ENCODE data around the gene ASCL5.
A peak's percentile ranks its signal among the peaks of the same experiment; 100 is the strongest.

The ASCL5 gene

GRCh38 chr1:201136355-201137023 lies 9.5 kb upstream of the ASCL5 start:
- DNase-seq (ENCODE audit: low read depth in 2 of 2, low spot score in 1 of 2), result no peak

- DNase-seq (ENCODE audit: low read depth in 2 of 2, low spot score in 1 of 2), result no peak
Observed at GRCh38 chr1:201134405-201134804, 7.4 kb upstream of the ASCL5 start.

- no peak for DNase-seq (ENCODE audit: low read depth in 2 of 2, low spot score in 1 of 2)
Observed at GRCh38 chr1:201131398-201131797, 4.4 kb upstream of the ASCL5 start.

- no peak for DNase-seq (ENCODE audit: low read depth in 2 of 2, low spot score in 1 of 2)
Observed at GRCh38 chr1:201128962-201129361, 2.0 kb upstream of the ASCL5 start.

- DNase-seq (ENCODE audit: low read depth in 2 of 2, low spot score in 1 of 2), result no peak
Observed at GRCh38 chr1:201128476-201128875, 1.5 kb upstream of the ASCL5 start.

GRCh38 chr1:201127755-201128455 lies 921 bp upstream of the ASCL5 start:
- DNase-seq (ENCODE audit: low read depth in 2 of 2, low spot score in 1 of 2), result no peak

GRCh38 chr1:201126463-201126831 lies 537 bp downstream of the ASCL5 start:
- no peak for DNase-seq (ENCODE audit: low read depth in 2 of 2, low spot score in 1 of 2)

- no peak for DNase-seq (ENCODE audit: low read depth in 2 of 2, low spot score in 1 of 2)
Observed at GRCh38 chr1:201125800-201126199, 1.2 kb downstream of the ASCL5 start.

GRCh38 chr1:201125019-201125418 lies 2.0 kb downstream of the ASCL5 start:
- DNase-seq (ENCODE audit: low read depth in 2 of 2, low spot score in 1 of 2), result no peak

GRCh38 chr1:201123866-201124265 lies 3.1 kb downstream of the ASCL5 start:
- no peak for DNase-seq (ENCODE audit: low read depth in 2 of 2, low spot score in 1 of 2)

GRCh38 chr1:201122321-201122957 lies 4.5 kb downstream of the ASCL5 start:
- no peak for DNase-seq (ENCODE audit: low read depth in 2 of 2, low spot score in 1 of 2)

- DNase-seq (ENCODE audit: low read depth in 2 of 2, low spot score in 1 of 2), result peak in 1 of 2 donors; percentile 5
Observed at GRCh38 chr1:201119206-201120197, 7.5 kb downstream of the ASCL5 start.

- DNase-seq (ENCODE audit: low read depth in 2 of 2, low spot score in 1 of 2), result no peak
Observed at GRCh38 chr1:201116091-201116490, 10.9 kb downstream of the ASCL5 start.

GRCh38 chr1:201115390-201115937 lies 11.5 kb downstream of the ASCL5 start:
- no peak for DNase-seq (ENCODE audit: low read depth in 2 of 2, low spot score in 1 of 2)

- peak; percentile 40 for DNase-seq (ENCODE audit: low read depth in 2 of 2, low spot score in 1 of 2)
Observed at GRCh38 chr1:201114245-201115131, 12.5 kb downstream of the ASCL5 start.

- DNase-seq (ENCODE audit: low read depth in 2 of 2, low spot score in 1 of 2), result no peak
Observed at GRCh38 chr1:201113451-201114244, 13.3 kb downstream of the ASCL5 start.

GRCh38 chr1:201112926-201113325 lies 14.1 kb downstream of the ASCL5 start:
- DNase-seq (ENCODE audit: low read depth in 2 of 2, low spot score in 1 of 2), result no peak

- DNase-seq (ENCODE audit: low read depth in 2 of 2, low spot score in 1 of 2), result no peak
Observed at GRCh38 chr1:201112173-201112731, 14.7 kb downstream of the ASCL5 start, which contains the start of gene CACNA1S. Gene CACNA1S (minus strand): TSS chr1:201112426. CDS start chr1:201112339, 87 bp downstream.

- DNase-seq (ENCODE audit: low read depth in 2 of 2, low spot score in 1 of 2), result no peak
Observed at GRCh38 chr1:201111672-201112071, 15.3 kb downstream of the ASCL5 start.

Measured in stimulated activated CD8-positive, alpha-beta memory T cell treated with anti-CD3 and anti-CD28 coated beads, Interleukin-4, amount 100 ng/mL, for 1 hour (primary cell).